GM10266 (cell line): ENCODE measurements around the gene PAPOLB.

Experiments
- DNase-seq: peaks from one replicate; pipeline ENCODE4 v3.0.0; 2012; ENCODE audit errors: extremely low spot score
- TF ChIP-seq, protein P1 (sequence below): IDR thresholded peaks from 2 replicates; pipeline ENCODE4 v1.5.1; 2012; ENCODE audit warnings: mild to moderate bottlenecking, low read depth; ENCODE audit not compliant: control insufficient read depth, insufficient read depth; ENCODE audit errors: missing control alignments

Gene PAPOLB

DNA sequence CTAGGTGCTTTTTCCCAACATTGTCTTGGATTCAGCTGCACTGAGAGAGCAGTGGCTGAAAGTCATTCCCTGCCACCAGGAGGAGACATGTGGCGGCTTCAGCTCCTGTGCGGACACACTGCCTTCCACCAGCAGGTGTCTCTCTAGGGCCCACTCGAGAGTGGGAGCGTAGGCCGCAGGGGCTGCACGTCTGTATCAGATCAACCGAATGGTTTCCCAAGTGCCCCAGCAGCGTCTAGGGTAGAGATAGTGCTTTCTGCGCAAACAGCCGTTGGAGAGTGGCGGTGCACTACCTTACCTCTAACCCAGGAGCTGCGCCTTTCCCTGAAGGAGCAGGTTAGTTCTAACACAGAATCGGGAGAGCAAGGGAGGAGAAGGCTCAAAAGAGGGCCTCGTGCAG is 31.7 kb downstream of the PAPOLB start:
- TF ChIP-seq, protein P1, sequence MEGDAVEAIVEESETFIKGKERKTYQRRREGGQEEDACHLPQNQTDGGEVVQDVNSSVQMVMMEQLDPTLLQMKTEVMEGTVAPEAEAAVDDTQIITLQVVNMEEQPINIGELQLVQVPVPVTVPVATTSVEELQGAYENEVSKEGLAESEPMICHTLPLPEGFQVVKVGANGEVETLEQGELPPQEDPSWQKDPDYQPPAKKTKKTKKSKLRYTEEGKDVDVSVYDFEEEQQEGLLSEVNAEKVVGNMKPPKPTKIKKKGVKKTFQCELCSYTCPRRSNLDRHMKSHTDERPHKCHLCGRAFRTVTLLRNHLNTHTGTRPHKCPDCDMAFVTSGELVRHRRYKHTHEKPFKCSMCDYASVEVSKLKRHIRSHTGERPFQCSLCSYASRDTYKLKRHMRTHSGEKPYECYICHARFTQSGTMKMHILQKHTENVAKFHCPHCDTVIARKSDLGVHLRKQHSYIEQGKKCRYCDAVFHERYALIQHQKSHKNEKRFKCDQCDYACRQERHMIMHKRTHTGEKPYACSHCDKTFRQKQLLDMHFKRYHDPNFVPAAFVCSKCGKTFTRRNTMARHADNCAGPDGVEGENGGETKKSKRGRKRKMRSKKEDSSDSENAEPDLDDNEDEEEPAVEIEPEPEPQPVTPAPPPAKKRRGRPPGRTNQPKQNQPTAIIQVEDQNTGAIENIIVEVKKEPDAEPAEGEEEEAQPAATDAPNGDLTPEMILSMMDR: peak; percentile 69
- no peak for DNase-seq

DNA sequence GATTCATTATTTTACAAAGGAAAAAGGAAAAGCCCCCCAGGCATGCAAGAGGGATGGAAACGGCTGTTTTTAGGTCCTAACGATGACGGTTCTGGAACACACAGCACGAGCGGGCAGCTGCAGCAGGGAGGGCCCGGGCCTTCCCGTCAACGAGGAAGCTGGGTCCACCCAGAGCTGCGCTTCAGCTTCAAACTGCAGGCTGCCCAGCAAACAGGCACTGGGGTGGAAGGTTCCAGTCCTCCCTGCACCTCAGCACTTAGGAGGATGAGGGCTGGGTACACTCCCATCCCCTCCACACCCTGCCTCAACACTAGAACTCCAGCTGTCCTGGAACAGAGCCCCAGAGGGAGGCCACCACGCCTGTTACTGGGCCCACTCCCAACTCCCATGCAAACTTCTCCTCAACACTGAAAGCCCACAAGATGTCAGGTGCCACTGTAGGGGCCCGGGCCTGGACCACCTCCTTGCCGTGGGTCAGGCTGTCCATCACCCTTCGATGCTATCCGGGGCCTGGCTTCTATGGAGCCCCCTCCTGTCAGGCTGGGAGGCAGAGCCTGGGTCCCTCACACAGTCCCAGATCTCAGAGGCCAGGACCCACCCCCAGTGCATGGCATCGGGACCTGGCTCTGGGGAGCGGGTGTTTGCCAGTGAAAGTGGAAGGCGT is 33.0 kb downstream of the PAPOLB start:
- TF ChIP-seq, protein P1: no peak
- DNase-seq: no peak

DNA sequence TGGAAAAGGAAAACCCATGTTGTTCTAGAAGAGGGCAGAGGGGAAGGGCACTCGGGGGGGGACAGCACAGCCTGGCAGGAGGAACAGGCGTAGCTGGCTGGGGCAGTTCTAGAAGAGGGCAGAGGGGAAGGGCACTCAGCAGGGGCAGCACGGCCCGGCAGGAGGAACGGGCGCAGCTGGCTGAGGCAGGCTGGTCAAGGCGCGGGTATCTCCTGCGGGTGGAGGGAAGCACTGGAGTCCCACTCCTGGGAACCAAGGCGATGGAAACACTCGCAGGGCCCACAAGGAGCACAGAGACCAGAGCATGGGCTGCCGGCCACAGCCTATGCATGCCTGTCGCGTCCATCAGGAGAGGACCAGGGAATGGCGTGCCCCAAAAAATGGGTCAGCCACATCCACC is 36.7 kb downstream of the PAPOLB start:
- TF ChIP-seq, protein P1: no peak
- DNase-seq: no peak

DNA sequence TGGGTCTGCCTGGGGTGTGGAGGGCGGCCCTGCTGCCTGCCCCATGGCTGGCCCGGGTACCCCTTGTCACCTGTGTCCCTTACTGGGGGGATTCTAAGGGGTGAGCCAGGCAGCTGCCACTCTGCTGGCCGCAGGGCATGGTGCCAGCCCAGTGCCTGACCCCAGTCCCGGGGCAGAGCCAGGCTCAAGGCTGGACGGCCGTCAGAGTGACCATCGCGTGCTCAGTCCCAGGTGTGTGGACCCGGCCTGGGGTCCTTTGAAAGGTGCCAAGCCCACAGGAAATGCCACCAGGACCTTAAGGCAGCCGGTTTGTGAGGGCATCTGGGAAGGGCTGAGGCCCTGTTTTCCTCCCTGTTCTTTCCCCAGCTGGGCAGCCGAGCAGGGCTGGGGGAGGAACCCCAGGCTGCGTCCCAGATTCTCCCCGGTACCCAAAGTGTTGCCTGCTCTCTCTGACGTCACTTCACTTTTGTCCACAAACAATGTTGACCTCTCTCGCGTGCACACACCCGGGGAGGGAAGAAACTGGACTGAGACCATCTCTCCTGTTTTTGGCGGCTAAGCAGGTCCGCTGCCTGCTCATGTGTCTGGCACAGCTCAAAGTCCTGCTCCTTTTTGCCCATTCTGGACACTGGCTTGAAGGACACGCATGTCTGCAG is 37.6 kb downstream of the PAPOLB start:
- no peak for DNase-seq
- TF ChIP-seq, protein P1: no peak

DNA sequence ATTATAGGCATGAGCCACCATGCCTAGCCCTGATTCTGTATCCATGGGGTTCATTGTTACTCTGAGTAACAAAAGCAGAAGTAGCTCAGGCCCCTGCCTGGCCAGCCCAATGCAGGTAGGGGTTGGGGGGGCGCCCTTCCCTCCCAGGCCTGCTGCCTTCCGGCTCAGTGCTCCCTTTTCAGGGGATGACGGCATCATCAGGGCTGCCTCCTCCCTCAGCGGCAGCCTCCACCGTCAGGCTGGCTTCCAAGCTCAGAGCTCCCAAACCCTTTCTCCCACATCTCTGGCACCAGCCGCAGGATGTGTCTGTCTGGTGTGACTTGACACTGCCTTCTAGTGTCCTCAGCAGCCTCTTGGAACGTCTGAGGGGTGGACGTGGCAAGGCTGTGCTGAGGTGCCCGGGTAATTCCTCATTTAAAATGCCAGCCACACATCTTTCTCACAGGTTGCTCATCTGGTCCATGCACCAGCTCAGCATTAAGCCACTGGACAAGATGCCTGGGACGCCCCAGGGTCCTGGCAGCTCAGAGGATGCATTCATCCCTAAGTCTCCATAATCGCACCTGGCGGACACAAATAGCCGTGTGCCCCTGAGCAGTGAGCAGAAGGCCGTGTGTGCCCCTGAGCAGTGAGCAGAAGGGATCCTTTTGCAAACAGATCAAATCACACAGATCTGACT is 38.2 kb downstream of the PAPOLB start:
- TF ChIP-seq, protein P1: no peak
- no peak for DNase-seq

DNA sequence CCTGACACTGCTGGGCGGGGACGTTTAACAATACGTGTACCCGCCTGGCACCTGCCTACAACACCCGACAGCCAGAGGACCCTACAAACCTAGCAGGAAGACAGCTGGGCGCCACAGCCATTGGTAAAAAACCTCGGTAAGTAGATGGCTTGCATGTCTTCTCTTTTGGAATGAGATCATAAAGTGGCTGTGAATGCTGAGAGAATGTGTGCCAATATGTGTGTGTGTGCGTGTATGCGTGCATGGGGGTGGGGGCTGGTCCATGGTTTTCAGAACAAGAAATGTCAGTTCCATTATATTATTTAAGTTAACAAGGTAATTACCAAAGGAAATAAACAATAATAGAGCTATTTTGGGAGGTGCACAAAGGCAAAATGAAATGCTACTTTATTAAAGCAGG is 39.2 kb downstream of the PAPOLB start:
- no peak for DNase-seq
- TF ChIP-seq, protein P1: no peak
